ENCODE results near the gene CCDC17. TPM values are rescaled to one million over a fixed set of nuclear protein-coding genes. Genes with fewer than 3 reads are reported as not detected.

Gene CCDC17
- total RNA-seq, 1 experiment from 2014 or later = 1.9 TPM

- H3K27ac ChIP-seq (ENCODE audit: insufficient read length, low read depth, low read length) = no peak overlapping the region
- H3K36me3 Mint-ChIP-seq (ENCODE audit: insufficient read depth in 1 of 3, low read depth in 3 of 3) = peaks cover 29 to 70% (median 70%) of the 10 kb centered on the region in 3 experiments; a peak in 6 of 7 replicates
- no CpG with 5 or more reads among the region's 9 CpGs for WGBS (ENCODE audit: extremely low coverage, insufficient read length, low lambda C conversion rate)
These were observed 23.6 kb upstream of the CCDC17 start for GRCh38 chr1:45647248-45648021.

More at GRCh38 chr1:45647248-45648021, 23.6 kb upstream of the CCDC17 start:
- Histone ChIP-seq H2AFZ (ENCODE audit: low read length) (no peak overlapping the region), H3K18ac (ENCODE audit: insufficient read length, low read depth, low read length) (no peak overlapping the region), H3K56ac (ENCODE audit: insufficient read length, low read depth, low read length) (no peak overlapping the region), H3K4ac (ENCODE audit: low read depth, low read length) (no peak overlapping the region), H2BK5ac (ENCODE audit: insufficient read length, low read length) (no peak overlapping the region), H3K23me2 (ENCODE audit: insufficient read length, low read depth, low read length, poor library complexity, severe bottlenecking) (no peaks in the 10 kb centered on the region), H3T11ph (ENCODE audit: low read length) (no peak overlapping the region), H2AK5ac (ENCODE audit: insufficient read length, low read length) (no peak overlapping the region), H3K23ac (ENCODE audit: insufficient read length, low read depth, low read length) (no peak overlapping the region), H3K79me2 (ENCODE audit: insufficient read depth, low read length) (no peaks in the 10 kb centered on the region), H3K79me1 (ENCODE audit: insufficient read depth, low read depth, low read length, poor library complexity, severe bottlenecking) (no peaks in the 10 kb centered on the region), H4K20me1 (ENCODE audit: control insufficient read depth, insufficient read depth, insufficient read length) (no peaks in the 10 kb centered on the region), H3K9ac (ENCODE audit: extremely low read depth, insufficient read length, low read length) (no peak overlapping the region), H4K5ac (ENCODE audit: insufficient read length, low read depth, low read length) (no peak overlapping the region), H2BK20ac (ENCODE audit: low read depth, low read length, poor library complexity, severe bottlenecking) (no peak overlapping the region), H2BK12ac (ENCODE audit: insufficient read length, low read depth, low read length) (no peak overlapping the region), H3K4me2 (ENCODE audit: insufficient read depth, insufficient read length, low read length) (no peak overlapping the region), H2BK120ac (ENCODE audit: low read depth, low read length, poor library complexity, severe bottlenecking) (no peak overlapping the region), H3K14ac (ENCODE audit: insufficient read depth, low read length) (no peak overlapping the region), H3K4me1 (ENCODE audit: insufficient read depth, low read length) (no peaks in the 10 kb centered on the region), H3K27me3 (ENCODE audit: insufficient read depth, low read length) (no peaks in the 10 kb centered on the region), H2BK15ac (ENCODE audit: low read depth, low read length) (no peak overlapping the region), H4K8ac (replicated peaks; ENCODE audit: insufficient read length, low read depth, low read length) (no peak overlapping the region), H3K9me3 (ENCODE audit: control insufficient read depth, low read depth, low read length) (no peaks in the 10 kb centered on the region), H4K91ac (ENCODE audit: insufficient read length, low read depth, low read length) (no peak overlapping the region)
- no peak overlapping the region for H3K4me3 Mint-ChIP-seq
- no peaks in the 10 kb centered on the region for H3K4me1 Mint-ChIP-seq
- H3K9me3 Mint-ChIP-seq = no peaks in the 10 kb centered on the region
- H3K27me3 Mint-ChIP-seq (ENCODE audit: low read depth) = no peaks in the 10 kb centered on the region
- no peak for TF ChIP-seq CTCF (conservative IDR thresholded peaks at IDR 0.05)
- DNase-seq = no peak
- H3K27ac Mint-ChIP-seq = peak overlapping the region; percentile 5 to 52 (median 26); a peak in 3 of 7 replicates

Measured in H9 (cell line).